Peyer's patch (tissue), 4 donors: ENCODE results near the gene TPPP3.

ENCODE experiments used
- POLR2A ChIP-seq, 2 donors: fragments of 450-650 bp; IDR thresholded peaks; one replicate each; pipeline ENCODE4 v1.5.1; 2017; ENCODE audit warnings: antibody characterized with exemption in 2 of 2, mild to moderate bottlenecking in 2 of 2, moderate library complexity in 2 of 2
- TF ChIP-seq, protein P1 (sequence below), 6 experiments: fragments of 450-650 bp in 4 of 6; fragments of 200-600 bp in 2 of 6; sonication (generic) in 1 of 6; IDR thresholded peaks; one replicate each; pipeline ENCODE4 v1.5.1; 2017 to 2019; ENCODE audit warnings: antibody characterized with exemption in 6 of 6, mild to moderate bottlenecking in 3 of 6, moderate library complexity in 1 of 6

DNA sequence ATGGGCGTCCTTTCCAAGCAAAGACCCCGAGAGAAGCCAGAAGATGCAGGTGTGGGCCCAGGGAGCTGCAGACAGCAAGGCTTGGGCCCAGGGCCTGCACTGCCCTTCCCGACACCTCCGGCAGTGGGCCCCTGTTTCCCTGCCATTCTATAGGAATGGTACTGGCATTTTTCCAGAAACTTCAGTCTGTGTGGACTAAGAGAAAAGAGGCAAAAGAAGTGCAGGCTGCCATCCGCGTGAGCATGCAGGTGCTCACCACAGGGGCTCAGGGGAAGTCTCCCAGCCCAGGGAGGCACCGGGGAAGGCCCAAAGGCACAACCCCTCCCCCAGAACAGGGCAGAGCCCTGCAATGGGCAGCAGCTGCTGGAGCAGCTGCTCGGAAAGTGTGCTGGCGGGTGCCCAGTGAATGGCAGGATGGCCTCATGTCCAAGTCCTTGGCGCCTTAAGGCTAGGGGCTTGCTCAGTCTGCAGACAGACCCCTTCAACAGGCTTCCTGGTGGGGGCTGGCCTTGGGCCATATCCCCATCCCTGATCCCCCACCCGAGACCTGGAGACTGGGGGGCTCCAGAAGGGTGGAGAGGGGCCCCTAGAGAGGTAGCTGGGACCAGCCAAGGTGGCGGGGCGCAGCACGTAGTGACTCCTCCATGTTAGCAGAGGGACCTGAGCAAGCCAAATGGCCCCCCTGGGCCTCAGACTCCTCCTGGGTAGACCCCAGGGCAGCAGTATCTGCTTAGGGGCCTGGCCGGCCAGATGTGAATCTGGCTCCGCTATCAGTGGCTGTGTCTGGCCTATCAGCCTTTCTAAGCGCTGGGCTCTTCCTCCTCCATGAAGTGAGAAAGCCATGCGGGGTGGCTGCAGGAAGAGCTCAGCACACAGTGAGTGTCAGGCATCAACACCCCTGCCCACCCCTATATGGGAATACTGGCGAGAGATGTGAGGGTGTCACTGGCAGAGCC, 6.7 kb upstream of the TPPP3 start:
- TF ChIP-seq, protein P1, sequence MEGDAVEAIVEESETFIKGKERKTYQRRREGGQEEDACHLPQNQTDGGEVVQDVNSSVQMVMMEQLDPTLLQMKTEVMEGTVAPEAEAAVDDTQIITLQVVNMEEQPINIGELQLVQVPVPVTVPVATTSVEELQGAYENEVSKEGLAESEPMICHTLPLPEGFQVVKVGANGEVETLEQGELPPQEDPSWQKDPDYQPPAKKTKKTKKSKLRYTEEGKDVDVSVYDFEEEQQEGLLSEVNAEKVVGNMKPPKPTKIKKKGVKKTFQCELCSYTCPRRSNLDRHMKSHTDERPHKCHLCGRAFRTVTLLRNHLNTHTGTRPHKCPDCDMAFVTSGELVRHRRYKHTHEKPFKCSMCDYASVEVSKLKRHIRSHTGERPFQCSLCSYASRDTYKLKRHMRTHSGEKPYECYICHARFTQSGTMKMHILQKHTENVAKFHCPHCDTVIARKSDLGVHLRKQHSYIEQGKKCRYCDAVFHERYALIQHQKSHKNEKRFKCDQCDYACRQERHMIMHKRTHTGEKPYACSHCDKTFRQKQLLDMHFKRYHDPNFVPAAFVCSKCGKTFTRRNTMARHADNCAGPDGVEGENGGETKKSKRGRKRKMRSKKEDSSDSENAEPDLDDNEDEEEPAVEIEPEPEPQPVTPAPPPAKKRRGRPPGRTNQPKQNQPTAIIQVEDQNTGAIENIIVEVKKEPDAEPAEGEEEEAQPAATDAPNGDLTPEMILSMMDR (IDR thresholded peaks at IDR 0.05), result peak in 2 of 6 experiments; percentile 1 to 6
- no peak for TF ChIP-seq POLR2A (IDR thresholded peaks at IDR 0.05)
